GM19395 (cell line): ENCODE data around the gene AFAP1L2.

Experiments used
- ATAC-seq: cut with Tn5 transposase; IDR thresholded peaks from one replicate; pipeline ENCODE4 v1.9.1; 2021; ENCODE audit warnings: mild to moderate bottlenecking, moderate library complexity; ENCODE audit not compliant: unreplicated experiment

The AFAP1L2 gene

DNA sequence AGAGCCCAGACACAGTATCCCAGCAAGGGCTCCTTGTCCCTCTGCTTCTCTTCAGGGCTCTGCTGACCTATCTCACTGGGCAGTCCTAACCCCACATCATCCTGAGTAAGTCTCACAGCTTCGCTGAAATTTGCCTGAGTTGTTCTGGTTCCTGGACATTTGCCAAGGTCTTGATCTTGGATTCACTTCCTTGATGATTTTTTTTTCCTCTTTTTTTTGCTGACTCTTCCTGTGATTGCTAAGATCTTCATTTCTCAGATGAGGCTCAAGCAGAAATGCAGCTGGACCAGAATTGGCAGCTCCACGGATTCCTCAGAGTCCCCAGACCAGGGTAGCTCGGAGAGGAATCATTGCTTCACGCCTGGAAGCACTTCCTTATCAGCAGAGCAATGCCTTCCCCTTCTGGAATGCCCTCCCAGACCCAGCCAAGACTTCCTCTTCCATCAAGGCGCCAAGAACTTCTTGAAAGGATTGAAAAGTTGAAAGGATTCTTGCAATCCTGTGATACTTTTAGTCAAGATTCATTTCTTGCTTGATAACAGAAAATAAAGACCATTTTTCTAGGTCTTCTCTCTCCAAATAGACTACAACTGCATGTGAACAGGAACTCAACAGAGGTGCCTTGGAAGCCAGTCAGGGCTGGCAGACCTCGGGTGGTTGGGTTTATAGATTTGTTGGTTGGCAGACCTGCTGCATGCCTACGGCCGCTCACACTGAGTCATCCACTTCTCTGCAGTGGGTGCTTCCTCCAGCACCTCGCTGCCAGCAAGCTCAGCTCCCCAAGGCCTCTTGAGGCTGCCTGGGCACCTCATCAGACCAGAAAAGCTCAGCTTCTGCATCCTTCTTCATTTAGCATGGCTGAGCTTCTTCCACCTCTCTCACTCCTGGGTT lies 8.8 kb upstream of the AFAP1L2 start:
- ATAC-seq, result no peak

DNA sequence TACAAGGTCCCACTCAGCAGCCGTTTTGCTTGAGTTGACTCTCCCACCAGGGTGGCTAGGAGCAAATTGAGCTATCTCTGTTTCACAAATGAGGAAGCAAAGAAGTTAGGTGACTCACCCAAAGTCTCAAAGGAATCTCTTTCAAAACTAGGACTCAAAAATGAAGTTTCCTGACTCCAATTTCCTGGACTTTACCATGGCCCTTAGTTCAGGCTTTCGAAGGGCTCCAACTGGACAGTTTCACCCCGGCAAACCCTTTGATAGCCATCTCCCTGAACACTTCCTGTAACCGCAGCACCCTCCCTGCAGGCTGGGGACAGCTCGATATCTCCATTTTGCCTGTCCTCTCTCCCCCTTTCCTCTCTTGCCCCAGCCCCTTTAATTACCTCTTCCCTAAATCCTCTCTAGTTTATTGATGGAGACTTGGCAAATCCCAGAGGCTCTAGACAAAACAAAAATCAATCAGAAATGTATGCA lies 4.7 kb upstream of the AFAP1L2 start:
- no peak for ATAC-seq

DNA sequence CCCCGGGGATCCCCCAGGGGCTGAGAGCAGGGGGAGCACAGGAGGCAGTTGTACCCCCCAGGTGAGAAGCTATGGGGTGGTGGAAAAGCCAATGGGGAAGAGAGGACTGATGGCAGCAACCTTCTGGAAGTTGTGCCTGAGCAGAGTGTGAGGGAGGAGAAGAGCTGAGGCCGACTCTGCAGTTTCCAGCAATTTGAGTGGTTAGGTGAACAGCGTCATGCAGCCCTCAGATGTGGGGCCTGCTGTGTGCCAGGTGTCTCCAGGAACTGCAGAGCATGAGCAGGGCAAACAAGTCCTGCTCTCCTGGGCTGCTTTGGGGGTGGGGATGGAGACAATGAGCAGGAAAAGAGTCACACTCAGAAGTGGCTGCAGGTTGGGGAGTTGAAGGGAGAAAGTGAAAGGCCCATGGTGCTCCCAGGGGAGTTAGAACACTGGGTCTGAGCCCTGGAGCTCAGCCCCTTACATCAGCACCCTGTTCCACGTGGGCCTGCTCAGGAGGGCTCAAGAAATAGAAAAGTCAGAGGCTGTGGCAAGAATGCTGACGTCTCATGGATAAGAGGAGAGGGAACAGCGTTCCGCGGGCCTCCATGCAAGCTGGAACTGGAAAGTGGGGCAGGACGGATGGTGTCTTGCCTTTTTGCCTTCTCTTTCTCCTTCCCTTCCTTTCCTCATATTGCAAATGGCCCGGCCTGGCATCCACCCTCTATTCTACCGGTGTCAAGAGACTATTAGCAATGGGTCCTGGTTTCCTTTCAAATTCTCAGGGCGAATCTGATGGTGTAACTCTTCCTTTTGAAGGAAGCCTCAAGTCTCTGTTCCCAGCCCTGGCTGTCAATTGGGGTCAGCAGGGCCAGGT lies 4.0 kb upstream of the AFAP1L2 start:
- ATAC-seq, result no peak

DNA sequence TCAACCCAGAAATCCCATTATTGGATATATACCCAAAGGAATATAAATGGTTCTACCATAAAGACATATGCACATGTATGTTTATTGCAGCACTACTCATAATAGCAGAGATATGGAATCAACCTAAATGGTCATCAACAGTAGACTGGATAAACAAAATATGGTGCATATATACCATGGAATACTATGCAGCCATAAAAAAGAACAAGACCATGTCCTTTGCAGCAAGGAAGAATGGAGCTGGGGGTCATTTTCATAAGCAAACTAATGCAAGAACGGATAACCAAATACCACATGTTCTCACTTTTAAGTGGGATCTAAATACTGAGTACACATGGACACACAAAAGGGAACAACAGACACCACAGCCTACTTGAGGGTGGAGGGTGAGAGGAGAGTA lies 2.2 kb upstream of the AFAP1L2 start:
- no peak for ATAC-seq

DNA sequence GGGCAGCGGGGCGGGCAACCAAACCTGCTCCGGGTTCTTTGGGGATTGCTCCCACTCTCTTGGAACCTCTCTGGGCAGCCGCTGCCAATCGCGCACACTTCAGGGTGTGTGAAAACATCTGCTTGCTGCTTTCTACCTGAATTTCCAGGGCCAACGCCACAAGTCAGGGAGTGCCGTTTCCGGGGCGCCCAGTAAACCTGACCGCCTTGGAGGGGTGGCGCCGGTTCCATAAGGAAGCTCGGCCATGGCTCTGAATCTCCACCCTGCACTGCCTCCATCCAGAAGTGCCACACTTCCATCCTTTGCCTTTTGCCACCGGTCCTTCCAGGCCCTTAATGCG lies 679 bp upstream of the AFAP1L2 start:
- ATAC-seq, result no peak

DNA sequence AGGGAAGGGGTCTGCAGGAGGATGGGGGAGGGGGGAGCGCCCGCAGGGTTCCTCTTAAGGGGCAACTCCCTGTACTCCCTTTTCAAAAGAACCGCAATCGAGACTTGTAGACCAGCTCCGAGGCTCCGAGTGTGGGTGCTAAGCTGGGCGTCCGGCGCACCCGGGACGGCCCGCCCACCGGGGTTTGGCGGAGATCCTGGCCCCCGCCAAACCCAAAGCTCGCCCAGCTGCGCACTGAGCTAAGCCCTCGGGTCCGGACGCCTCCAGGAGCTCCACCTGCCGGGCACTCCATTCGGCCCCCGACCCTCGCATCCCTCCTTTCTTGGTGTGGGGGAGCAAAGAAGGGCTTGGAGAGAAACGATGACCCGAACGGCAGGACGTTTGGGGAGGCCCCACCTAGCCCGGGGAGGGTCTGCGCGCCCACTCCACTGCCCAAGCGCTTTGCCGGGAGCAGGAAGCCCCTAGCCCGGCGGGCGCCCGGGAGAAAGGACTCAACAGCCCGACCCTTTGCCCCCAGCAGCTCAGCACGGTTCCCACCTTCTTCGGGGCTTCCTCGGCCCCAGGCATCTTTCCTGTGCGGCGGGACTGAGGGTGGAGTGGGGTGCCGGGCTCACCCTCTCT lies 651 bp downstream of the AFAP1L2 start:
- no peak for ATAC-seq

DNA sequence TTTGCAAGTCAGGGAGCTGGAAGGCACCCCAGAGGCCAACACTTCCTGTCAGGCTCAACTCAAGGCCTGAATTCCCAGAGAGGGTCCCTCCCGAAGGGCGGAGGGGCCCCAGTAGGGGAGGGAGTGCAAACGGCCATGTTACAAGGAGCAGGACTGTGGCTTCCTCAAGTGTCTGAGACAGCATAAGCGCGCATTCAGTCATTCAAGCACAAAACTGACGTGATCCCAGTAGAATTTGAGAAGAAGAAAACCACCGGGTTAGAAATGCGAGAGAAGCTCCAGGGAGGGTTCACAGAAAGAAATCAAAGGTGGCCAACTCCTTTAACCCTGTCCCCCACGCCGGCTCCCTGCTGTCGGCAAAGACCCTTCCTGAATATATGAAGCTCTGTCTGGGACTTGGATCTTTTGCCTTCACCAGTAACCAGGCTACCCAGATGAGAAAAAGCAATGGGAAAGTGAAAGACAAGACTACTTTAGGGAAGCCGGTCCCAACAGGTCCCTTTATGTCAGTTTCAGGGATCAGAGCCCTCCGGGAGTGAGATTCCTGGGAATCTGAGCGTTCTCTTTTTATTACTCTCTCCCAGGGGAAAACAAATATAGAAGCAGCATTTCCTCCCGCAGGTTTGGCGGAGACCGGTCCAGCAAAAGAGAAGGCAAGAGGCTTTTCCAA lies 1.3 kb downstream of the AFAP1L2 start:
- ATAC-seq, result no peak

DNA sequence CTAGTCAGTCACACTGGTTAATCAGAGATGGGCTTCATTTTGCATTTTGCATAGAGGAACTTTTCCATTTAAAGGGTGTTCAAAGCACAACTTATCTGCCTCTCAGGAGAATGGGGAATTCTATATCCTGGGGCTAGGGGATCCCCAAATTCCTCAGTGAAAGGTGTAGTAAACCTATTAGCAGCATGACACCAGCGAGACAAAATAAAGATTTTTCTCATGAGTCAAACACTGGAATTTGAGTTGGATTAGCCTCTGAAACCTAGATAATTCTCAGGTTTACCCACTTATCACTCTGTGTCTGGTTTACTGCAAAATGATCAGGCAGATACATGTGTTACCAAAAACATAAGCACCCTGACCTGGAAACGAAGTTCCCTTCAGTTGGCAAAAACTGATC lies 2.1 kb downstream of the AFAP1L2 start:
- ATAC-seq, result no peak

DNA sequence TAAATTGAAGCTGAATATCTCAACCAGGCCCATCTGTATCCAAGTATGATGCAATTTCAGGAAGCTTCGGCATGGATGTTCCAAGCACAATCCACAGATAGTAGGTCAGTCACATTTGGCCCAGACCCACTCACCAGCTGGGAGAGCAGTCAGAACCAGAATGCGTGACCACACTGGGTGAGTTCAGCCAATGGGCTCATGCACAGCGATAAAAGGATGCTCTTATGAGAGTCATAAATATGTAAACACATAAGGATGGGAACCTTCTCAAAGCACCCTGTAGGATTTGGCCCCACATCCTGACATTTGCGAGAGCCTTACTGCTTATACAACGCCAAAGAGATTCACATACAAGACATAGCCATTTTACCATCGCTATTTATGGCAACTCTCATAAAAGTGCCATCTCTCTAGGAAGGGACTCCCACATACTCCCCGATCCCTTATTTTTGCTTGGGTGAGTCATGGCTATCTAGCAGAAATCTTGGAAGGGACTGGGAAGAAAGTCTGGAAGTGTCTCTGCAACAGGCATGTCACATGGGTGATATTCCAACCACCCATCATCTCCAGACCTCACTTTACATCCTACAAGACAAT lies 3.0 kb downstream of the AFAP1L2 start:
- ATAC-seq, result no peak

DNA sequence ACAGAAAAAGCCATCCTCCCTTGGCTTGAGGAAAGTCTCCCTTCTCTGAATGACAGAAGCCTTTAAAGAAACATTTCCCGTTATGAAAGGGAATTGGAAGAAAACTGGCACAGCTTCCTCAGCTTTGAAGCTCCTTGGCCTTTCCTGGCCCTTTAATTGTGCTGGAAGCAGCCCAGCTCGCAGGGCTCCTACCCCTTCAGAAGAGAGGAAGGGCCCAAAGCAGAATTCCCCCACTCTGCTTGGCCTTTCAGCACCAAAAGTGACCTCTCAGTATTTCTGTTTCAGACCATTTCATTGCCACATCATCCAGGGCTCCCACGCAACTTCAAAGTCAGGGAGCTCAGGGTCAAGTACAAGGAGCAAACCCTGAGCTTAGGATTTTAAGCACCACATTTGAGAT lies 4.2 kb downstream of the AFAP1L2 start:
- ATAC-seq, result no peak

DNA sequence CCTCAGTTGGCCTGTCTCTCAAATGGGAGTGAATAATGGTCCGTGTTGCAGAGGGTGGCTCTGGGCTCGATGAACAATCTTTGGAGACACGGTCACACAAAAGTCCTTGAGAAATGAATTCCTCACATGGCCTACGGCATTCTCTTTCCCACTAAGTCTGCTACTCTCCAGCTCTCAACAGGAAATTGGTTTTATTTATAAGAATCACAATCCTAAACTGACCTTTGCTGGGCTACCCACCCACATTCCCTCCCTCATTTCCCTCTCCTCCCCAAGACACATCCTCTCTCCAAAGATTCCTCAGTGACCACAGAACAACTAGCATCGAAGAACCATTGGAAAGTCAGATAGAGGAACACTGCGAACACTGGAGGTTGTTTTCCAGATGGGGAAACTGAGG lies 4.7 kb downstream of the AFAP1L2 start:
- no peak for ATAC-seq

DNA sequence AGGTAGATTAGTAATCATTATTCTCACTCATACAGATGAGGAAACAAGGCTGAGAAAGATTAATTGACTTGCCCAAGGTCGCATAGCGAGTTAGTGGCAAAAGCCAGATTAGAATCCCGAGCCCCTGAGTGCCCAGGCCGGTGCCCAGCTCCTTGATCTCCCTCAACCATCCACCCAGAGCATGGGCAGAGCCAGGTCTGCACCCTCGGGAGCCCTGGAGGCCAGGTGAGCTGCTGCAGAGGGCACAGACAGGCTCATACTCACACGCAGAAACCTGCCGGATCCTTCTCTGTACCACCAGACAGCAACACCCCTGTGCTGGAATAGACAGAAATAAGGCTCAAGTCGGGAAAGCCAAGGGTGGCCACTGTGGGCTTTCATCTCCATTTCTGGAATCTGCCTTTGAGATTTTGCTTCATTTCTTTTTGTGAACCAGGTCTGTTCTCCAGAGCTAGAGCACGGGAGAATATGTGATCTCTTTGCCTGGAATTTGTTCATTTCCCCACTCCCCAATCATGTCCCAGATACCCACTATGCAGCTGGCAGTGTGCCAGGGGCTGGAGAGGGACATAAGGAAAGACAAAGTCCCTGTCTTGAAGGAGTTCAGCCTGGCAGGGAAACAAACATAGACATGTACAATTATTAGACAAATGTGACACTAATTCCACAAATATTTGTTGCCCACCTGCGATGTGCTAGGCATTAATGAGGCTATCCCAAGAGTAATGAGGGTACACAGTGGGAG lies 5.5 kb downstream of the AFAP1L2 start:
- no peak for ATAC-seq

DNA sequence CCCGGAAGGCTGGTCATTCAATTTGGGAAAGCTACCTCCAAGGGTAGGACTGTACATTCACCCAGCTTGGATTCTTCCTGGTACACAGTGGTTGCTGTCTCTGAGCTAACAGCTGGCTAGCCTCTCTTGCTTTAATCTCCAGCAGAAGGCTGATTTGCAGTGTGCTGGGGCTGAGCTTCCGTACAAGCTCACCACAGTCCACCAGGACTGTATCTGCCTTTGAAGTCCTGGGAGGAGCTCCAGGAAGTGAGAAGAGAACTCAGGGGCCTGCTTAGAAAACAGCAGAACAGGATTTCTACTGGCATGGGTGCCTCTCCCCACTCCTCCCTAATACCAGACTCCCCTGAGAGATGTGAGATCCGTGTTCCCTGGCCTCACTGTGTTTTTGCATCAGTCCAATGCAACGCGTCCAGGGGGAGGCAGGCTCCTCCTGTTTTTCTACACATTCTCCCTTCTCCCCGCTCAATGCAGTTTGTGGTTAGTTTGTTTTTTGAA lies 6.6 kb downstream of the AFAP1L2 start:
- no peak for ATAC-seq

DNA sequence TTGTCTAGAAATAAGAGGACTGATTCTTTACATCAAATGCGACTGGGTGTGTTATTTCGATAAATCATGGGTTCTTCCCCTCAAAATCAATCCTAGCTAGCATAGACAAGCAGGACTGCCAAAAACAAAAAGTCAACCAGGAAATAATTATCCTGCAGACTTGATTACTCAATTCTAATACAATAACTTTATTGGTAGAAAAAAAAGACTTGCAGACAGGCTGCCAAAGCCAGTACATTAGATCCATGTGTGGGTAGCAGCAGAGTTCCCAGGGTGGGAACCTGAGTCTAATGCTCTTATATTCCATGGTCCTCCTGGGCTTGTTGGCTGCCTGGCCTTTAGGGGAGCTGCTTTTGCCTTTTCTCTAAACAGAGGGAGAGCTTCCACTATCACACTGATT lies 7.8 kb downstream of the AFAP1L2 start:
- no peak for ATAC-seq

DNA sequence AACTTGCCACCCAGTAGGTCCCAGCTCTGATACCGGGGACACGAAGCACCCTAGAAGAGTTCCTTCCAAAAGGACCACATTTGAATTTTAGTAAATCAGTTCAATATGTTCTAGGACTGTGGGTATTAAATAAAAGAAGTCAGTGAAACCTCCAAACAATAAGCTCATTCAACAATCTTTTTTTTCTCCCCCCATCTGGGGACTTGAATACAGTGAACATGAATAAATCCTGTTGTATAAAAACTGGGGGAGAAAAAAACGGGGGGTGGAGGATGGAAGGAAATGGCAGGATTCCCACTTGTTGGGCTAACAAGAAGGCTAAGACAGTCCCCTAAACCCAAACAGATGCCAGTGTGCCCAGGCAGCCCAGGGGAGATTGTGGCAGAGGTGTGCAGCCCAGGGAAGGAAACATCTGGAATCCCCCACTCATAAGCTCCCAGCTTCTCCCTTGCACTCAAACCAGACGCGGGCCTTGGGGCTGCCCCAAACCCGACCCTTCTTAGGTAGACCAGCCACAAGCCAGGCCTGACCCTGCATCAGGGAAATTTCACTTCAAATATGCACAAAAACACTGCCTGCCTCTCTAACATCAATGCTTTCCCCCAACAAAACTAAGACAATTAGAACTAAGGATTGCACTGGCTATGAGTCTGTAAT lies 8.8 kb downstream of the AFAP1L2 start:
- ATAC-seq, result no peak

DNA sequence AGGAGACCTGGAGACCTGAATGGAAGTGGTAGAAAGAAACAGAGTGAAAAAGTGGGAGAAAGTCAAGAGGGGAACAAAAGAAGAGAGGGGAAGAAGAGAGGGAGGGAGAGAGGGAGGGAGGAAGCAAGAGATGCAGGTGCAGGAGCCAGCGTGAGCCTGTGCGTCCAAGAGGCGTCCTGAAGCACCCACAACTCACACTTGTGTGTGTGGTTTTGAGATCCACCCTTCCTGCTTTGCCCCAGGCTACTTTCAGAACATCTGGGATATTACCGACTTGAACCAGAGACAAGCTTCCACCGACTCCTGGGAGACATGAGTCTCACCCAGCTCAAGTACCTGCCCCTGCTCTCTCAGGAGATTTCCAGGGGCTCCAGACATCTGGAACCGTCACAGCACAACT lies 9.8 kb downstream of the AFAP1L2 start:
- no peak for ATAC-seq

DNA sequence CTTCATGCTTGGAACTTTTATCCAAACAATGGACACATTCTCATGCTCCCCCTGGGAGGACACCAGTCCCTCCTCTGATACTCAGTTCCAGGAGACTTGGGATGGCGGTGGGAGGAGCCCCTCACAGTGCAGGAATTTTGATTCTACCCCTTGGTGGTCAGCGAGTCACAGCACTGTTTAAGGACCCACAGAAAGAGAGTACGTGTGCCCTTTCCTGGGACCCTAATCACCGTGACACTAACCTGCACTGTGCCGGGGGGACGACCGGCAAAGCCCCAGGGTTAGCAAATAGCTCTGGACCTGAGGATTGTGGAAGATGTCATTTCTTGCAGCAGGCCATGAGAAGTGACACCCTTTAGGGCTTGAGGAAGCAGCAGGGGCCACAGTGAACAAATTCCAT lies 10.4 kb downstream of the AFAP1L2 start:
- ATAC-seq, result no peak

DNA sequence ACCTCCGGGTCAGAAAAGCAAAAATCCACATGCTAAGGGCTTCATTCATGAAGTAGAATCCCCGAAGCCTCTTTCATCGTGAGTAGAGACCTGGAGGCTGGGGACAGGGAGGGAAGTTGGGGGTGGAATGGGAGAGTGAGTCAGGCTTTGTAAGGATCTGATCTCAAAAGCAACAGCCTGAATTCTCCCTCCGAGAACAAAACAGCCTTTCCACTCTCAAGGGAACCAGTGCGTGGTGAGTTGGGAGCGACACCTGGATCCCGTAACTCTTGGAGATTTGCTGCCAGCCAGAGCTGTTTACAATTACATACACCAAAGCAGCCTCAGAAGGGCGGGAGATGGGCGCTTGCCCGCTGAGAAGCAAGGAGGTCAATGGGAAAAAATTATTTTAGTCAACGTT lies 10.8 kb downstream of the AFAP1L2 start:
- no peak for ATAC-seq

DNA sequence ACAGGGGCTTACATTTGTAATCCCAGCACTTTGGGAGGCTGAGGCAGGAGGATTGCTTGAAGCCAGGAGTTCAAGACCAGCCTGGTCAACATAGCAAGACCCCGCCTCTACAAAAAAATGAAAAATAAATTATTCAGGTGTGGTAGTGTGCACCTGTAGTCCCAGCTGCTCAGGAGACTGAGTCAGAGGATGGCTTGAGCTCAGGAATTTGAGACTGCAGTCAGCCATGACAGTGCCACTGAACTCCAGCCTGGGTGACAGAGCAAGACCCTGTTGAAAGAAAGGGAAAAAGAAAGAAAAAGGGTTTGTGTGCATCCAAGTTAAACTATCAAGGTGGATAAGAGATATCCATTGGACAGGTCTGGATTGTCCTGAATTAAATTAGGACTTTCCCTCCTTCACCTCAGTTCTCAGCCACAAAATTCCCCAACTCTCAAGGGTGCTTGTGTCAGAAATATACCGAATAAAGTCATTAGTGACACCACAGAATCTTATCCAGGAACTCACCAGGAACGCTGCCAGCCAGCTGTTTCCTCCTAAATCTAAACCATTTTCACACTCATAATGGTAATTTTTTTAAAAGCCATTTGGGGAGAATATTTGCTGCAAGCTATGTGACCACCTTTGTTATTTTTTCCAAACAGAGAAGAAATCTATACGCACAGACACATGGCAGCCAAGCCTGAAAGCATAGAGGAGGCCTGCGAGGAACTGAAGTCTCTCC lies 12.0 kb downstream of the AFAP1L2 start:
- no peak for ATAC-seq
